HCT116 (cell line): ENCODE measurements around the gene IFNA21. TPM values are rescaled to one million over a fixed set of nuclear protein-coding genes. Genes with fewer than 3 reads are reported as not detected.

ENCODE experiments used
- ATAC-seq: fragments of 200-7000 bp; cut with Tn5 transposase; 2 replicates; pipeline ENCODE4 v1.9.1; 2020; ENCODE audit warnings: mild to moderate bottlenecking, moderate library complexity
- BruUV-seq: library from RNA; stranded (reverse); fragments of 400-500 nt; replicated peaks from 2 replicates; lab custom pipeline; 2021; lab: Mats Ljungman, UMichigan
- CTCF ChIA-PET: fragments of 300-600 bp; sonication (Branson Sonifier 250); formaldehyde crosslinking; loops from one replicate; lab custom pipeline; 2021; ENCODE audit warnings: antibody characterized with exemption; lab: Charles Lee
- POLR2A ChIA-PET: fragments of 300-600, 350-600 bp; sonication (Branson Sonifier 250); formaldehyde crosslinking; loops from one replicate; lab custom pipeline; 2021; ENCODE audit warnings: antibody characterized with exemption; lab: Charles Lee
- RAD21 ChIA-PET, 2 experiments: fragments of 300-600 bp; sonication (Branson Sonifier 250); formaldehyde crosslinking; loops; one replicate each; lab custom pipeline; 2023; ENCODE audit warnings: low total read pairs in 2 of 2; ENCODE audit not compliant: uncharacterized antibody in 2 of 2, unreplicated experiment in 2 of 2, low non-redundant PET in 1 of 2; lab: Charles Lee
- DNase-seq: peaks from one replicate; pipeline ENCODE4 v3.0.0-alpha.2; 2010; ENCODE audit warnings: low read depth, low spot score
- H2AFZ ChIP-seq: fragments of 200-600 bp; shearing (Covaris generic), sonication (generic); 2 replicates; pipeline ENCODE4 v1.6.1; 2017; ENCODE audit warnings: low read depth, mixed run types, mixed read lengths, antibody characterized with exemption, low read length; ENCODE audit not compliant: poor library complexity, severe bottlenecking
- H3K27ac ChIP-seq: 2 replicates; pipeline ENCODE4 v1.5.1; 2012; ENCODE audit warnings: low read depth, low read length
- H3K27me3 ChIP-seq: fragments of 200-600 bp; sonication (generic); 2 replicates; pipeline ENCODE4 v1.6.1; 2016; ENCODE audit warnings: mixed run types, low read length, mixed read lengths; ENCODE audit not compliant: insufficient read depth
- H3K36me3 ChIP-seq, 2 experiments: fragments of 200-500 bp in 1 of 2; fragments of 200-600 bp in 1 of 2; sonication (Bioruptor generic) in 1 of 2; sonication (generic) in 1 of 2; 2 replicates each; pipeline versions ENCODE4 v1.5.1 to v1.6.1; 2014 to 2016; ENCODE audit warnings: low read length in 2 of 2, inconsistent platforms in 1 of 2, mixed read lengths in 1 of 2, mixed run types in 1 of 2; ENCODE audit not compliant: insufficient read depth in 2 of 2, control insufficient read depth in 1 of 2
- H3K4me1 ChIP-seq, 2 experiments: fragments of 200-600 bp in 1 of 2; sonication (generic) in 1 of 2; 2 replicates each; pipeline versions ENCODE4 v1.5.1 to v1.6.1; 2012 to 2017; ENCODE audit warnings: low read length in 2 of 2, inconsistent platforms in 1 of 2, mild to moderate bottlenecking in 1 of 2, mixed read lengths in 1 of 2, mixed run types in 1 of 2, moderate library complexity in 1 of 2; ENCODE audit not compliant: insufficient read depth in 2 of 2, control insufficient read depth in 1 of 2
- H3K4me2 ChIP-seq: fragments of 200-600 bp; sonication (generic); 2 replicates; pipeline ENCODE4 v1.6.1; 2017; ENCODE audit warnings: mixed run types, low read length, mixed read lengths
- H3K4me3 ChIP-seq, 2 experiments: fragments of 200-600 bp in 1 of 2; sonication (generic) in 1 of 2; replicated peaks in 1 of 2; 2 replicates each; pipeline ENCODE4 v1.5.1; 2011 to 2016; ENCODE audit warnings: low read length in 2 of 2, control low read depth in 1 of 2, low read depth in 1 of 2, mild to moderate bottlenecking in 1 of 2, mixed read lengths in 1 of 2, mixed run types in 1 of 2
- H3K79me2 ChIP-seq: fragments of 200-600 bp; sonication (generic); 2 replicates; pipeline ENCODE4 v1.6.1; 2017; ENCODE audit warnings: mild to moderate bottlenecking, mixed run types, low read length, moderate library complexity, mixed read lengths; ENCODE audit not compliant: insufficient read depth
- H3K9ac ChIP-seq: fragments of 200-600 bp; sonication (generic); 2 replicates; pipeline ENCODE4 v1.6.1; 2016; ENCODE audit warnings: low read length, mixed read lengths
- H3K9me2 ChIP-seq: fragments of 200-600 bp; sonication (generic), shearing (Covaris generic); 2 replicates; pipeline ENCODE4 v1.6.1; 2017; ENCODE audit warnings: mixed run types, mild to moderate bottlenecking, moderate library complexity; ENCODE audit not compliant: insufficient read depth
- H3K9me3 ChIP-seq, 2 experiments: fragments of 200-500 bp in 1 of 2; fragments of 200-600 bp in 1 of 2; sonication (Bioruptor generic) in 1 of 2; sonication (generic) in 1 of 2; 2 replicates each; pipeline ENCODE4 v1.6.1; 2014 to 2017; ENCODE audit warnings: low read length in 2 of 2, mixed read lengths in 2 of 2, inconsistent platforms in 1 of 2, low read depth in 1 of 2, mild to moderate bottlenecking in 1 of 2, mixed run types in 1 of 2, moderate library complexity in 1 of 2; ENCODE audit not compliant: control insufficient read depth in 1 of 2, insufficient read depth in 1 of 2
- H4K20me1 ChIP-seq: fragments of 200-600 bp; sonication (generic), shearing (Covaris generic); 2 replicates; pipeline ENCODE4 v1.6.1; 2017; ENCODE audit warnings: mixed run types, mild to moderate bottlenecking, moderate library complexity; ENCODE audit not compliant: insufficient read depth
- ATF3 ChIP-seq: IDR thresholded peaks from 2 replicates; pipeline ENCODE4 v1.6.1; 2012
- CBX3 ChIP-seq: IDR thresholded peaks from 2 replicates; pipeline ENCODE4 v1.6.1; 2012; ENCODE audit warnings: low read depth
- ELF1 ChIP-seq: IDR thresholded peaks from 2 replicates; pipeline ENCODE4 v1.6.1; 2012; ENCODE audit warnings: low read depth, borderline replicate concordance
- EZH2 ChIP-seq: fragments of 200-600 bp; sonication (generic); IDR thresholded peaks from 2 replicates; pipeline ENCODE4 v1.6.1; 2017; ENCODE audit warnings: antibody characterized with exemption, mixed run types
- EZH2phosphoT487 ChIP-seq: fragments of 200-600 bp; IDR thresholded peaks from 2 replicates; pipeline ENCODE4 v1.6.1; 2018; ENCODE audit warnings: antibody characterized with exemption, borderline replicate concordance
- JUND ChIP-seq: IDR thresholded peaks from 2 replicates; pipeline ENCODE4 v1.6.1; 2012
- POLR2A ChIP-seq: IDR thresholded peaks from 2 replicates; pipeline ENCODE4 v1.7.0; 2011; ENCODE audit warnings: borderline replicate concordance; ENCODE audit not compliant: insufficient read depth, insufficient read length; ENCODE audit errors: extremely low read depth
- POLR2AphosphoS5 ChIP-seq: IDR thresholded peaks from 2 replicates; pipeline ENCODE4 v1.6.1; 2011; ENCODE audit warnings: mild to moderate bottlenecking, low read depth, low read length, moderate library complexity
- SP1 ChIP-seq: IDR thresholded peaks from 2 replicates; pipeline ENCODE4 v1.6.1; 2012; ENCODE audit warnings: low read depth
- TCF7L2 ChIP-seq: IDR thresholded peaks from 2 replicates; pipeline ENCODE4 v1.7.0; 2011; ENCODE audit warnings: borderline replicate concordance, inconsistent platforms; ENCODE audit not compliant: insufficient read depth, insufficient read length; ENCODE audit errors: extremely low read depth
- YY1 ChIP-seq: IDR thresholded peaks from 2 replicates; pipeline ENCODE4 v1.6.1; 2011; ENCODE audit warnings: low read length, low read depth, moderate library complexity, mild to moderate bottlenecking; ENCODE audit not compliant: insufficient replicate concordance; ENCODE audit errors: extremely low read depth
- ZFX ChIP-seq: fragments of 450-650 bp; IDR thresholded peaks from 2 replicates; pipeline ENCODE4 v1.6.1; 2017
- intact Hi-C: fragments of 100-400 bp; cut with micrococcal nuclease; formaldehyde crosslinking; loops from 2 replicates; pipeline ENCODE4 v1.10.0; 2022
- total RNA-seq: library from RNA; stranded (reverse); gene quantifications from one replicate; pipeline ENCODE4 v1.2.1, GENCODE V29; 2021; ENCODE audit not compliant: unreplicated experiment
- TF ChIP-seq, protein P1 (sequence below): IDR thresholded peaks from 2 replicates; pipeline ENCODE4 v1.6.1; 2011; ENCODE audit warnings: mild to moderate bottlenecking, low read length, moderate library complexity; ENCODE audit not compliant: insufficient replicate concordance; ENCODE audit errors: extremely low read depth

The IFNA21 gene
- total RNA-seq, 1 experiment from 2014 or later = not detected

GRCh38 chr9:21121079-21121478 lies 45.4 kb downstream of the IFNA21 start:
- 0 out of 2 replicates have a peak, but pooled peaks cover 8% of the 10 kb centered on the region for H3K27me3 ChIP-seq
- ChIA-PET RAD21 (no interaction called here), CTCF (no interaction called here), POLR2A (no interaction called here)
- H3K9ac ChIP-seq = no peak overlapping the region
- no peak overlapping the region for H3K4me2 ChIP-seq
- no peak for TF ChIP-seq ELF1
- TF ChIP-seq POLR2AphosphoS5 = no peak
- no peak for TF ChIP-seq CBX3
- TF ChIP-seq ATF3 = no peak
- no peak for TF ChIP-seq TCF7L2
- TF ChIP-seq ZFX = no peak
- TF ChIP-seq SP1 = no peak
- TF ChIP-seq EZH2 = no peak
- no peak for TF ChIP-seq JUND
- TF ChIP-seq YY1 = no peak
- TF ChIP-seq POLR2A = no peak
- TF ChIP-seq EZH2phosphoT487 = no peak
- TF ChIP-seq, protein P1, sequence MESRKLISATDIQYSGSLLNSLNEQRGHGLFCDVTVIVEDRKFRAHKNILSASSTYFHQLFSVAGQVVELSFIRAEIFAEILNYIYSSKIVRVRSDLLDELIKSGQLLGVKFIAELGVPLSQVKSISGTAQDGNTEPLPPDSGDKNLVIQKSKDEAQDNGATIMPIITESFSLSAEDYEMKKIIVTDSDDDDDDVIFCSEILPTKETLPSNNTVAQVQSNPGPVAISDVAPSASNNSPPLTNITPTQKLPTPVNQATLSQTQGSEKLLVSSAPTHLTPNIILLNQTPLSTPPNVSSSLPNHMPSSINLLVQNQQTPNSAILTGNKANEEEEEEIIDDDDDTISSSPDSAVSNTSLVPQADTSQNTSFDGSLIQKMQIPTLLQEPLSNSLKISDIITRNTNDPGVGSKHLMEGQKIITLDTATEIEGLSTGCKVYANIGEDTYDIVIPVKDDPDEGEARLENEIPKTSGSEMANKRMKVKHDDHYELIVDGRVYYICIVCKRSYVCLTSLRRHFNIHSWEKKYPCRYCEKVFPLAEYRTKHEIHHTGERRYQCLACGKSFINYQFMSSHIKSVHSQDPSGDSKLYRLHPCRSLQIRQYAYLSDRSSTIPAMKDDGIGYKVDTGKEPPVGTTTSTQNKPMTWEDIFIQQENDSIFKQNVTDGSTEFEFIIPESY = no peak
- no peaks in the 10 kb centered on the region for H3K79me2 ChIP-seq
- no peaks in the 10 kb centered on the region for H3K4me1 ChIP-seq
- H3K36me3 ChIP-seq = no peaks in the 10 kb centered on the region
- no peak for DNase-seq
- no peak overlapping the region for H3K4me3 ChIP-seq
- intact Hi-C loops = no loop called here
- no TSS peak for BruUV-seq
- H3K9me3 ChIP-seq = no peaks in the 10 kb centered on the region
- no peaks in the 10 kb centered on the region for H4K20me1 ChIP-seq
- H3K9me2 ChIP-seq = no peaks in the 10 kb centered on the region
- no peak overlapping the region for H2AFZ ChIP-seq
- no peak overlapping the region for H3K27ac ChIP-seq
- no peak for ATAC-seq
